ELF-1 (cell line): ENCODE measurements around the gene PIGH.

Source experiments
- DNase-seq: peaks from one replicate; pipeline ENCODE4 v3.0.0-alpha.2; 2016; ENCODE audit warnings: low read depth, low spot score

Gene PIGH

GRCh38 chr14:67575684-67576083 lies 24.4 kb downstream of the PIGH start:
- DNase-seq, result no peak

- no peak for DNase-seq
Measured at GRCh38 chr14:67574806-67575205, 25.3 kb downstream of the PIGH start.

GRCh38 chr14:67574156-67574555 lies 25.9 kb downstream of the PIGH start:
- DNase-seq, result no peak

- DNase-seq, result no peak
Measured at GRCh38 chr14:67573228-67574010, 26.6 kb downstream of the PIGH start.

- DNase-seq, result no peak
Measured at GRCh38 chr14:67572608-67573007, 27.5 kb downstream of the PIGH start.

- DNase-seq, result no peak
Measured at GRCh38 chr14:67571991-67572323, 28.1 kb downstream of the PIGH start.

- DNase-seq, result peak; percentile 61
Measured at GRCh38 chr14:67571275-67571990, 28.6 kb downstream of the PIGH start.

- DNase-seq, result no peak
Measured at GRCh38 chr14:67570453-67570852, 29.6 kb downstream of the PIGH start.

- no peak for DNase-seq
Measured at GRCh38 chr14:67569651-67570290, 30.3 kb downstream of the PIGH start.

GRCh38 chr14:67569011-67569650 lies 30.9 kb downstream of the PIGH start:
- no peak for DNase-seq

- DNase-seq, result no peak
Measured at GRCh38 chr14:67567654-67568053, 32.4 kb downstream of the PIGH start.

GRCh38 chr14:67566908-67567307 lies 33.2 kb downstream of the PIGH start:
- DNase-seq, result peak; percentile 47

GRCh38 chr14:67564236-67564635 lies 35.8 kb downstream of the PIGH start:
- no peak for DNase-seq

- no peak for DNase-seq
Measured at GRCh38 chr14:67562776-67563150, 37.3 kb downstream of the PIGH start.

- no peak for DNase-seq
Measured at GRCh38 chr14:67562025-67562775, 37.9 kb downstream of the PIGH start.

- no peak for DNase-seq
Measured at GRCh38 chr14:67559639-67560038, 40.4 kb downstream of the PIGH start.

- DNase-seq, result no peak
Measured at GRCh38 chr14:67557656-67558055, 42.4 kb downstream of the PIGH start.

GRCh38 chr14:67557118-67557517 lies 43.0 kb downstream of the PIGH start:
- DNase-seq, result peak; percentile 51

- DNase-seq, result no peak
Measured at GRCh38 chr14:67556671-67557070, 43.4 kb downstream of the PIGH start.

GRCh38 chr14:67555518-67556090 lies 44.5 kb downstream of the PIGH start:
- DNase-seq, result no peak

GRCh38 chr14:67554341-67554740 lies 45.7 kb downstream of the PIGH start:
- DNase-seq, result no peak
